Omental fat pad (tissue), 4 donors: Measurements from ENCODE around the gene PPP4R1. TPM values are rescaled to one million over a fixed set of nuclear protein-coding genes. Genes with fewer than 3 reads are reported as not detected.

Experiments used
- ATAC-seq: fragments of 150-250 bp; one replicate; pipeline ENCODE4 v1.9.1; 2016; ENCODE audit warnings: mild to moderate bottlenecking, moderate library complexity; ENCODE audit not compliant: low FRiP score
- DNase-seq: peaks from one replicate; pipeline ENCODE4 v3.0.0-alpha.2; 2019; ENCODE audit warnings: low spot score
- total RNA-seq, 4 donors: library from RNA; depleted of rRNA; stranded (reverse); fragments of >200 nt; gene quantifications; one replicate each; pipeline ENCODE4 v1.1.0, GENCODE V29; 2016
- TF ChIP-seq, protein P1 (sequence below), 3 donors: fragments of 450-650 bp; IDR thresholded peaks; one replicate each; pipeline ENCODE4 v1.5.1; 2016 to 2017; ENCODE audit warnings: antibody characterized with exemption in 3 of 3, mild to moderate bottlenecking in 3 of 3, moderate library complexity in 2 of 3

Gene PPP4R1
- total RNA-seq, 4 donors from 2014 or later: 65.7 to 159 (median 99.8) TPM

DNA sequence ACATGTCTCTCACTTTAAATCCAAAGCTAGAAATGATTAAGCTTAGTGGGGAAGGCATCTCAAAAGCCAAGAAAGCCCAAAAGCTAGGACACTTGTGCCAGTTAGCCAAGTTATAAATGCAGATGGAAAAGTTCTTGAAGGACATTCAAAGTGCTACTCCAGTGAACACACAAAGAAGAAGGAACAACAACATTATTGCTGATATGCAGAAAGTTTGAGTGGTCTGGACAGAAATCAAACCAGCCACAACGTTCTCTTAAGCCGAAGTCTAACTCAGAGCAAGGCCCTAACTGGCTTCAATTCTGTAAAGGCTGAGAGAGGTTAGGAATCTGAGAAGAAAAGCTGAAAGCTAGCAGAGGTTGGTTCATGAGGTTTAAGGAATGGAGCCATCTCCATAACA lies 49.0 kb downstream of the PPP4R1 start:
- DNase-seq: no peak
- no peak for ATAC-seq
- TF ChIP-seq, protein P1, sequence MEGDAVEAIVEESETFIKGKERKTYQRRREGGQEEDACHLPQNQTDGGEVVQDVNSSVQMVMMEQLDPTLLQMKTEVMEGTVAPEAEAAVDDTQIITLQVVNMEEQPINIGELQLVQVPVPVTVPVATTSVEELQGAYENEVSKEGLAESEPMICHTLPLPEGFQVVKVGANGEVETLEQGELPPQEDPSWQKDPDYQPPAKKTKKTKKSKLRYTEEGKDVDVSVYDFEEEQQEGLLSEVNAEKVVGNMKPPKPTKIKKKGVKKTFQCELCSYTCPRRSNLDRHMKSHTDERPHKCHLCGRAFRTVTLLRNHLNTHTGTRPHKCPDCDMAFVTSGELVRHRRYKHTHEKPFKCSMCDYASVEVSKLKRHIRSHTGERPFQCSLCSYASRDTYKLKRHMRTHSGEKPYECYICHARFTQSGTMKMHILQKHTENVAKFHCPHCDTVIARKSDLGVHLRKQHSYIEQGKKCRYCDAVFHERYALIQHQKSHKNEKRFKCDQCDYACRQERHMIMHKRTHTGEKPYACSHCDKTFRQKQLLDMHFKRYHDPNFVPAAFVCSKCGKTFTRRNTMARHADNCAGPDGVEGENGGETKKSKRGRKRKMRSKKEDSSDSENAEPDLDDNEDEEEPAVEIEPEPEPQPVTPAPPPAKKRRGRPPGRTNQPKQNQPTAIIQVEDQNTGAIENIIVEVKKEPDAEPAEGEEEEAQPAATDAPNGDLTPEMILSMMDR (IDR thresholded peaks at IDR 0.05): no peak

- DNase-seq (no peak), ATAC-seq (no peak)
- TF ChIP-seq, protein P1 (IDR thresholded peaks at IDR 0.05): no peak
These were observed 51.0 kb downstream of the PPP4R1 start for GRCh38 chr18:9563331-9563730.

GRCh38 chr18:9562584-9562983 lies 51.8 kb downstream of the PPP4R1 start:
- no peak for DNase-seq
- no peak for ATAC-seq
- TF ChIP-seq, protein P1 (IDR thresholded peaks at IDR 0.05): no peak

DNA sequence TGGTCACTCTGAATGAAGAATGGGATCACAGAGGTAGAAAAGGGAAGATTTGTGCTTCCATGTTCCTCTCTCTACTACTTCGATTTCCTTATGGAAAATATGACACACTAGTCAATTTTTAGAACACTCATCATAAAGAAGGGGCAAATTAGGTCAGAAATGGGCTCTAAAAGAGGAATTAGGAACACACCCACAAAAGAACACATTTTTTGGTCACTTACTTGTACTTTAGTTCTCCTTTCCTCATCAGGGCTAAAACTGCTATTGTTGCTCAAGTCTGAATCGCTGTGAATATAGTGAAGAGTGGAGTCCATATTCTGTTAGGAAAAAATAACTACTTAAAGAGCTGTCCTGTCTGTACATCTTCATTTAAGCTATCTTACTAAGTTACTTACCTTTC lies 52.6 kb downstream of the PPP4R1 start:
- TF ChIP-seq, protein P1 (IDR thresholded peaks at IDR 0.05): no peak
- DNase-seq (no peak), ATAC-seq (no peak)

- TF ChIP-seq, protein P1 (IDR thresholded peaks at IDR 0.05): no peak
- no peak for DNase-seq
- no peak for ATAC-seq
These were observed 55.1 kb downstream of the PPP4R1 start for GRCh38 chr18:9559253-9559652.

- ATAC-seq: no peak
- TF ChIP-seq, protein P1 (IDR thresholded peaks at IDR 0.05): no peak
- DNase-seq: no peak
These were observed 55.8 kb downstream of the PPP4R1 start for GRCh38 chr18:9558387-9559064.

- DNase-seq (no peak), ATAC-seq (no peak)
- TF ChIP-seq, protein P1 (IDR thresholded peaks at IDR 0.05): no peak
These were observed 57.0 kb downstream of the PPP4R1 start for GRCh38 chr18:9557250-9557943.
